Measurements from ENCODE around the gene DCLRE1C. TPM values are rescaled to one million over a fixed set of nuclear protein-coding genes. Genes with fewer than 3 reads are reported as not detected.

The DCLRE1C gene
- total and polyA plus RNA-seq, 2 donors (not counting 1 experiment from before 2014, with no cell fraction given): 24.0 to 61.8 TPM

DNA sequence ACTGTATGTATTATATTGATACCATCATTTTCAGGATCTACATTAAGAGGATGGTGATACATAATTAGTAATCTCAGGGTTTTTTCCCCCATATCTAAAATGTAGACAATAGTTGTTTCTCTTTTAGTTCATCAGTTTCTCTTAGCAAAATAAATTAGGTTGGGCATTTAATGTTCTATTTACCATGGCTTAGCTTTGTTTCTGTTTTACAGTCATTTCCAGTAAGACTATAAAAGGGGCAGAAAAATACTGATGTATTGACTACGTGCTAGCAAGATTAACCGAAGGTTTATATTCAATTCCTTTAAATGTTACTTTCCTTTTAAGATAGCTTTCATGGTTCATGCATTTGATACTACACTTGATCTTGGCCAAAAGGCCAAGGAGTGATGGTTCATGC is 49.0 kb downstream of the DCLRE1C start:
- no peaks in the 10 kb centered on the region for H3K79me2 ChIP-seq (ENCODE audit: control insufficient read depth, insufficient read depth, low read length)
- DNase-seq: no peak
- CTCF ChIA-PET: interaction anchor here (0.8 to 1.4 kb wide), 7 partner anchors 8 to 67 kb away, joined by 3 to 5 read pairs (median 4); partner anchors contain the start of genes DCLRE1C and SUV39H2
- H4K20me1 ChIP-seq (ENCODE audit: control insufficient read depth, insufficient read depth, low read length, poor library complexity, severe bottlenecking): no peaks in the 10 kb centered on the region
- no peak overlapping the region for H3K4me2 ChIP-seq (replicated peaks; ENCODE audit: low read depth, low read length, poor library complexity, severe bottlenecking)
- H3K27ac ChIP-seq (ENCODE audit: low read length in 2 of 2): no peak overlapping the region
- Mint-ChIP-seq H3K27ac (peak overlapping the region; percentile 5), H3K4me1 (peaks cover 6% of the 10 kb centered on the region), H3K27me3 (no peaks in the 10 kb centered on the region), H3K4me3 (no peak overlapping the region), H3K9me3 (ENCODE audit: insufficient read depth) (no peaks in the 10 kb centered on the region)
- TF ChIP-seq, protein P1, sequence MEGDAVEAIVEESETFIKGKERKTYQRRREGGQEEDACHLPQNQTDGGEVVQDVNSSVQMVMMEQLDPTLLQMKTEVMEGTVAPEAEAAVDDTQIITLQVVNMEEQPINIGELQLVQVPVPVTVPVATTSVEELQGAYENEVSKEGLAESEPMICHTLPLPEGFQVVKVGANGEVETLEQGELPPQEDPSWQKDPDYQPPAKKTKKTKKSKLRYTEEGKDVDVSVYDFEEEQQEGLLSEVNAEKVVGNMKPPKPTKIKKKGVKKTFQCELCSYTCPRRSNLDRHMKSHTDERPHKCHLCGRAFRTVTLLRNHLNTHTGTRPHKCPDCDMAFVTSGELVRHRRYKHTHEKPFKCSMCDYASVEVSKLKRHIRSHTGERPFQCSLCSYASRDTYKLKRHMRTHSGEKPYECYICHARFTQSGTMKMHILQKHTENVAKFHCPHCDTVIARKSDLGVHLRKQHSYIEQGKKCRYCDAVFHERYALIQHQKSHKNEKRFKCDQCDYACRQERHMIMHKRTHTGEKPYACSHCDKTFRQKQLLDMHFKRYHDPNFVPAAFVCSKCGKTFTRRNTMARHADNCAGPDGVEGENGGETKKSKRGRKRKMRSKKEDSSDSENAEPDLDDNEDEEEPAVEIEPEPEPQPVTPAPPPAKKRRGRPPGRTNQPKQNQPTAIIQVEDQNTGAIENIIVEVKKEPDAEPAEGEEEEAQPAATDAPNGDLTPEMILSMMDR (IDR thresholded peaks at IDR 0.05): no peak
- TF ChIP-seq EZH2 (IDR thresholded peaks at IDR 0.05; ENCODE audit: borderline replicate concordance, insufficient read depth, low read depth, low read length, poor library complexity, severe bottlenecking): no peak
- POLR2A ChIA-PET: no interaction called here
- no peak for ATAC-seq (ENCODE audit: low read depth)
- H3K4me3 ChIP-seq (ENCODE audit: control extremely low read depth in 1 of 5, extremely low read depth in 1 of 5, insufficient read depth in 1 of 5, low read depth in 2 of 5, low read length in 4 of 5): no peak overlapping the region
- peaks cover 4 to 28% of the 10 kb centered on the region in 2 experiments for H3K36me3 ChIP-seq (replicated peaks in 1 of 2; ENCODE audit: control extremely low read depth in 1 of 2, control insufficient read depth in 1 of 2, extremely low read depth in 1 of 2, insufficient read depth in 2 of 2, low read length in 1 of 2)
- H2AFZ ChIP-seq (ENCODE audit: insufficient read depth, low read depth, low read length, poor library complexity, severe bottlenecking): no peak overlapping the region
- no CpG with 5 or more reads among the region's 2 CpGs for WGBS (ENCODE audit: insufficient coverage)
- H3K27me3 ChIP-seq (replicated peaks in 1 of 4; ENCODE audit: control extremely low read depth in 1 of 4, control insufficient read depth in 3 of 4, insufficient read depth in 4 of 4, low read length in 3 of 4): no peaks in the 10 kb centered on the region
- no peaks in the 10 kb centered on the region for H3K4me1 ChIP-seq (ENCODE audit: control insufficient read depth in 2 of 2, insufficient read depth in 2 of 2, low read length in 2 of 2)
- no peaks in the 10 kb centered on the region for H3K9me3 ChIP-seq (ENCODE audit: control extremely low read depth in 1 of 3, control insufficient read depth in 2 of 3, insufficient read depth in 1 of 3, low read length in 2 of 3)
- intact Hi-C loops (cut with micrococcal nuclease): loop anchor here (1.0 kb wide), 1 partner anchor 406 kb away; no protein-coding TSS in a partner anchor
- H3K9ac ChIP-seq (ENCODE audit: low read length): no peak overlapping the region

DNA sequence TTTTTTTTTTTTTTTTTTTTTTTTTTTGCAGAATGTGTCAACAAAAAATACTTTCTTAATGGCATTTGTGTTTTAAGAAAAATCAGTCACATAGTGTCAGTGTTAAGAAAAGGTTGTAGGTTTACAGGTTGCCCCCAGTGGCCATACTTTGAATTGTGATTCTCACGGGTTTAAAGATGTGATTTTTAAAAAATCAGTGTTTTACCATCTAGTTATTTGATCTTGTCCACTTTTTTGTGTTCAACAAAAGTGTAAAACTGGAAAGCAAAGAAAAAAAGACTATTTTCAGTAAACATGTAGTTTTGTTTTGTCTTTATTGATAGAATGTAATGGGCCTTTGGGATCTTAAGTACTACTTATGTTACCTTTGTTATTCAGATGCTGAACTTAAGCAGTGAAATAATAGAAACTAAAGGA is 49.6 kb downstream of the DCLRE1C start:
- H3K27me3 Mint-ChIP-seq: no peaks in the 10 kb centered on the region
- Histone ChIP-seq H3K27ac (ENCODE audit: low read length in 2 of 2) (no peak overlapping the region), H4K20me1 (ENCODE audit: control insufficient read depth, insufficient read depth, low read length, poor library complexity, severe bottlenecking) (no peaks in the 10 kb centered on the region), H3K9me3 (ENCODE audit: control extremely low read depth in 1 of 3, control insufficient read depth in 2 of 3, insufficient read depth in 1 of 3, low read length in 2 of 3) (no peaks in the 10 kb centered on the region), H3K36me3 (replicated peaks in 1 of 2; ENCODE audit: control extremely low read depth in 1 of 2, control insufficient read depth in 1 of 2, extremely low read depth in 1 of 2, insufficient read depth in 2 of 2, low read length in 1 of 2) (peaks cover 7 to 24% of the 10 kb centered on the region in 2 experiments), H3K4me2 (replicated peaks; ENCODE audit: low read depth, low read length, poor library complexity, severe bottlenecking) (no peak overlapping the region), H3K79me2 (ENCODE audit: control insufficient read depth, insufficient read depth, low read length) (no peaks in the 10 kb centered on the region), H2AFZ (ENCODE audit: insufficient read depth, low read depth, low read length, poor library complexity, severe bottlenecking) (no peak overlapping the region), H3K4me1 (ENCODE audit: control insufficient read depth in 2 of 2, insufficient read depth in 2 of 2, low read length in 2 of 2) (no peaks in the 10 kb centered on the region), H3K27me3 (replicated peaks in 1 of 4; ENCODE audit: control extremely low read depth in 1 of 4, control insufficient read depth in 3 of 4, insufficient read depth in 4 of 4, low read length in 3 of 4) (no peaks in the 10 kb centered on the region), H3K9ac (ENCODE audit: low read length) (no peak overlapping the region), H3K4me3 (ENCODE audit: control extremely low read depth in 1 of 5, extremely low read depth in 1 of 5, insufficient read depth in 1 of 5, low read depth in 2 of 5, low read length in 4 of 5) (no peak overlapping the region)
- WGBS (ENCODE audit: insufficient coverage): 17% methylated on average over 1 of the region's 1 CpG
- TF ChIP-seq, protein P1 (IDR thresholded peaks at IDR 0.05): peak; percentile 78
- TF ChIP-seq EZH2 (IDR thresholded peaks at IDR 0.05; ENCODE audit: borderline replicate concordance, insufficient read depth, low read depth, low read length, poor library complexity, severe bottlenecking): no peak
- peak; percentile 54 for ATAC-seq (ENCODE audit: low read depth)
- H3K9me3 Mint-ChIP-seq (ENCODE audit: insufficient read depth): no peaks in the 10 kb centered on the region
- peak overlapping the region; percentile 15 for H3K27ac Mint-ChIP-seq
- intact Hi-C loops (cut with micrococcal nuclease): loop anchor here (1.0 kb wide), 1 partner anchor 405 kb away; no protein-coding TSS in a partner anchor
- DNase-seq: peak; percentile 40
- CTCF ChIA-PET: interaction anchor here (0.5 to 2.0 kb wide), 11 partner anchors 8 to 1638 kb away, joined by 3 to 5 read pairs (median 4); partner anchors contain the start of genes DCLRE1C and SUV39H2
- POLR2A ChIA-PET: no interaction called here
- no peak overlapping the region for H3K4me3 Mint-ChIP-seq
- H3K4me1 Mint-ChIP-seq: peaks cover 6% of the 10 kb centered on the region

Measured in B cell (primary cell).